Ovary (tissue), 3 donors: ENCODE results near the gene IL4I1.

Source experiments
- EP300 ChIP-seq: sonication (generic); formaldehyde crosslinking; IDR thresholded peaks from one replicate; pipeline ENCODE4 v1.6.1; 2017; ENCODE audit warnings: antibody characterized with exemption
- POLR2A ChIP-seq: fragments of 450-650 bp; IDR thresholded peaks from one replicate; pipeline ENCODE4 v1.6.1; 2017; ENCODE audit warnings: antibody characterized with exemption, mild to moderate bottlenecking, moderate library complexity
- TF ChIP-seq, protein P1 (sequence below), 3 donors: fragments of 450-650 bp in 2 of 3; fragments of 200-600 bp in 1 of 3; IDR thresholded peaks; one replicate each; pipeline versions ENCODE4 v1.5.1 to v1.8.0; 2016 to 2022; ENCODE audit warnings: antibody characterized with exemption in 3 of 3, mild to moderate bottlenecking in 1 of 3
- donor health status: DM: no; HTN: no; CAD: no.

GRCh38 chr19:49924004-49924880 lies 27.6 kb upstream of the IL4I1 start:
- TF ChIP-seq, protein P1, sequence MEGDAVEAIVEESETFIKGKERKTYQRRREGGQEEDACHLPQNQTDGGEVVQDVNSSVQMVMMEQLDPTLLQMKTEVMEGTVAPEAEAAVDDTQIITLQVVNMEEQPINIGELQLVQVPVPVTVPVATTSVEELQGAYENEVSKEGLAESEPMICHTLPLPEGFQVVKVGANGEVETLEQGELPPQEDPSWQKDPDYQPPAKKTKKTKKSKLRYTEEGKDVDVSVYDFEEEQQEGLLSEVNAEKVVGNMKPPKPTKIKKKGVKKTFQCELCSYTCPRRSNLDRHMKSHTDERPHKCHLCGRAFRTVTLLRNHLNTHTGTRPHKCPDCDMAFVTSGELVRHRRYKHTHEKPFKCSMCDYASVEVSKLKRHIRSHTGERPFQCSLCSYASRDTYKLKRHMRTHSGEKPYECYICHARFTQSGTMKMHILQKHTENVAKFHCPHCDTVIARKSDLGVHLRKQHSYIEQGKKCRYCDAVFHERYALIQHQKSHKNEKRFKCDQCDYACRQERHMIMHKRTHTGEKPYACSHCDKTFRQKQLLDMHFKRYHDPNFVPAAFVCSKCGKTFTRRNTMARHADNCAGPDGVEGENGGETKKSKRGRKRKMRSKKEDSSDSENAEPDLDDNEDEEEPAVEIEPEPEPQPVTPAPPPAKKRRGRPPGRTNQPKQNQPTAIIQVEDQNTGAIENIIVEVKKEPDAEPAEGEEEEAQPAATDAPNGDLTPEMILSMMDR (IDR thresholded peaks at IDR 0.05) = no peak
- no peak for TF ChIP-seq EP300
- TF ChIP-seq POLR2A = no peak
